ENCODE results near the gene DKK3. TPM values are rescaled to one million over a fixed set of nuclear protein-coding genes. Genes with fewer than 3 reads are reported as not detected.

DKK3 gene
- total and polyA plus RNA-seq, 2 donors from 2014 or later: 49.6 to 59.5 TPM

DNA sequence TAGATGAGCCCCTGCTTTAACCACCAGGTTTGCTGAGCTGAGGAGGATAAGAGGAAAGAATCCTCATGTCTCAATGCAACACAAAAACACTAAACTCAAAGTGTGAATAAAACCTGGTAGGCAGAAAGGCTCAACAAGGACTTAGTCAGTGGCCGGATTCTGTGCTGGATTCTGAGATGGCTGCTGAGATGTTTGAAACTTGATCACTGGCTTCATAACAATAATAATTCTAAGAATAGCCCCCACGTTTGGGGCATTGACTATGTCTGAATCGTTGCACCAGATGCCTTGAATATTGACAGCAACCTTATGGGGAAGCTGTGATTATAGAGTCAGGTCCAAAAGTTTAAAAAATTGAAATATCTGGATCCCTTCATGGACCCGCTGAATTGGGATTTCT, 4.6 kb downstream of the DKK3 start:
- H3K27ac ChIP-seq (ENCODE audit: low read depth in 2 of 2, low read length in 2 of 2): no peak overlapping the region
- H3K27me3 ChIP-seq (ENCODE audit: control insufficient read depth, insufficient read depth, low read length): no peaks in the 10 kb centered on the region
- intact Hi-C loops (cut with DNase I): no loop called here
- no peaks in the 10 kb centered on the region for H3K9me3 ChIP-seq (ENCODE audit: control insufficient read depth in 2 of 3, insufficient read depth in 1 of 3, low read length in 3 of 3)
- no peak for DNase-seq
- FAIRE-seq: no peak
- no peak for TF ChIP-seq CTCF (IDR thresholded peaks at IDR 0.05; ENCODE audit: borderline replicate concordance, extremely low read depth, insufficient read depth)
- no peak overlapping the region for H3K9ac ChIP-seq (ENCODE audit: low read length in 3 of 3)
- peaks cover 0 to 3% (median 2%) of the 10 kb centered on the region in 3 donors for H3K4me1 ChIP-seq (ENCODE audit: control insufficient read depth in 2 of 3, insufficient read depth in 2 of 3, low read depth in 1 of 3, low read length in 3 of 3)
- H3K4me3 ChIP-seq (ENCODE audit: low read length in 3 of 3): no peak overlapping the region
- H3K36me3 ChIP-seq (ENCODE audit: control insufficient read depth in 2 of 3, insufficient read depth in 3 of 3, low read length in 3 of 3): peaks cover 0 to 4% (median 0%) of the 10 kb centered on the region in 3 donors

- no peak for TF ChIP-seq CTCF (IDR thresholded peaks at IDR 0.05; ENCODE audit: borderline replicate concordance, extremely low read depth, insufficient read depth)
- Histone ChIP-seq H3K4me3 (ENCODE audit: low read length in 3 of 3) (no peak overlapping the region), H3K9ac (ENCODE audit: low read length in 3 of 3) (no peak overlapping the region), H3K27ac (ENCODE audit: low read depth in 2 of 2, low read length in 2 of 2) (no peak overlapping the region), H3K36me3 (ENCODE audit: control insufficient read depth in 2 of 3, insufficient read depth in 3 of 3, low read length in 3 of 3) (peaks cover 0 to 4% (median 0%) of the 10 kb centered on the region in 3 donors), H3K27me3 (ENCODE audit: control insufficient read depth, insufficient read depth, low read length) (no peaks in the 10 kb centered on the region), H3K9me3 (ENCODE audit: control insufficient read depth in 2 of 3, insufficient read depth in 1 of 3, low read length in 3 of 3) (no peaks in the 10 kb centered on the region), H3K4me1 (ENCODE audit: control insufficient read depth in 2 of 3, insufficient read depth in 2 of 3, low read depth in 1 of 3, low read length in 3 of 3) (peaks cover 0 to 3% (median 0%) of the 10 kb centered on the region in 3 donors)
- intact Hi-C loops (cut with DNase I): no loop called here
- no peak for FAIRE-seq
- DNase-seq: peak in 1 of 5 donors; percentile 9
Observed at GRCh38 chr11:12003336-12003735, 5.1 kb downstream of the DKK3 start.

- no peaks in the 10 kb centered on the region for H3K9me3 ChIP-seq (ENCODE audit: control insufficient read depth in 2 of 3, insufficient read depth in 1 of 3, low read length in 3 of 3)
- no peak for DNase-seq
- peaks cover 0 to 3% (median 0%) of the 10 kb centered on the region in 3 donors for H3K4me1 ChIP-seq (ENCODE audit: control insufficient read depth in 2 of 3, insufficient read depth in 2 of 3, low read depth in 1 of 3, low read length in 3 of 3)
- H3K27me3 ChIP-seq (ENCODE audit: control insufficient read depth, insufficient read depth, low read length): no peaks in the 10 kb centered on the region
- intact Hi-C loops (cut with DNase I): no loop called here
- no peak overlapping the region for H3K9ac ChIP-seq (ENCODE audit: low read length in 3 of 3)
- H3K27ac ChIP-seq (ENCODE audit: low read depth in 2 of 2, low read length in 2 of 2): no peak overlapping the region
- H3K36me3 ChIP-seq (ENCODE audit: control insufficient read depth in 2 of 3, insufficient read depth in 3 of 3, low read length in 3 of 3): peaks cover 0 to 4% (median 0%) of the 10 kb centered on the region in 3 donors
- no peak overlapping the region for H3K4me3 ChIP-seq (ENCODE audit: low read length in 3 of 3)
- TF ChIP-seq CTCF (IDR thresholded peaks at IDR 0.05; ENCODE audit: borderline replicate concordance, extremely low read depth, insufficient read depth): no peak
- FAIRE-seq: no peak
Observed at GRCh38 chr11:12001186-12001585, 7.2 kb downstream of the DKK3 start.

Data from kidney (tissue), 14 donors.